Embryonic facial prominence (tissue), 1 donor: Measurements from ENCODE around the gene OLFML2A.
"Not testable (repeated sequence)": the region's sequence is repeated elsewhere in the genome, so short reads cannot be mapped to it uniquely, and the experiment has no call there.

Source experiments
- DNase-seq: peaks from one replicate; pipeline ENCODE4 v3.0.0-alpha.2; 2016; ENCODE audit errors: extremely low spot score

Gene OLFML2A

DNA sequence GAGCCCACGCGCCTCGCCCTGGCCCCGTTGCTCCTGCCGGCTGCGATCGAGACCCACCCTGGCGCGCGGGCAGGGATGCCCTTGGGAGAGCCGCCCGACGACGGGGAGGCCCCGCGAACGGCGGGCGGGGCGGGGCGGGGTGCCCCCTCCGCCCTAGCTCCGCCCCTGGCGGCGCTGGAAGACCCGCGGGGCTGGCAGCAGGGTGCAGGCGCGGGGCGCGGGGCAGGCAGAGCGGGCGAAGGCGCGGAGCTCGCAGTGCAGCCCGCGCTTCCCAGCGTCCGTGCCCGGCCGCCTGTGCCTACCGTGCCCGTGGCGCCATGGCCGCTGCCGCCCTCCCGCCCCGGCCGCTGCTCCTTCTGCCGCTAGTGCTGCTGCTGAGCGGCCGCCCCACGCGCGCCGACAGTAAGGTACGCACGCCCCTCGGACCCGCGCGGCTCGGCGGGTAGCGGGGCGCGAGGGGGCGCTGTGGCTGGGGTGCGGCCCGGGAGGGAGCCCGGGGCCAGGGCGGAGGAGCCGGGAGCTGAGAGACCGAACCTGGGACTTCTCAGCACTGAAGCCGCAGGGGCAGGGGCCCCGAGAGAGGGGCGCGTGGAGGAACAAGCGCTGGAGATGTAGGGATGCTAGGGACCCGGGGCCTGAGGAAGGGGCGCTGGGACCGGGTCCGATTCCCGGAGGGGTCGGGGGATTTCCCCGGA, at the start of gene OLFML2A:
Gene OLFML2A, plus strand, starts transcription at position 180 of the 695 bp plus-strand sequence. Its CDS starts 138 bp downstream, at position 318.
- no peak for DNase-seq

DNA sequence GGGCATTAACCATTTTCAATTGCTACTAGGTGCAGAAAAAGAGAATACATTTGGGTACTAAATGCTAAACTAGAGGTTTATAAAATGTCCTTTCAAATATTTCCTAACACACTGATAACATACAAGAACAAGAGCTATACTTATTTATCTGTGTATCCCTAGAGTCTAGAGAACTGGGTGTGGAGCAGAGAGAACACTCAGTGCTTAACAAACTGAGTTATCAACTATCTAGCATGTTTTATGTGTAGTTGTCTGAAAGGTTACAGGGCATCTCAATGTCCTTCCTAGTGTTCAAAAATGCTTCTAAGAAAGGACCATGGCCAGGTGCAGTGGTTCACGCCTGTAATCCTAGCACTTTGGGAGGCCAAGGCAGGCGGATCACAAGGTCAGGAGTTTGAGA, 46.2 kb upstream of the OLFML2A start:
- no peak for DNase-seq

DNA sequence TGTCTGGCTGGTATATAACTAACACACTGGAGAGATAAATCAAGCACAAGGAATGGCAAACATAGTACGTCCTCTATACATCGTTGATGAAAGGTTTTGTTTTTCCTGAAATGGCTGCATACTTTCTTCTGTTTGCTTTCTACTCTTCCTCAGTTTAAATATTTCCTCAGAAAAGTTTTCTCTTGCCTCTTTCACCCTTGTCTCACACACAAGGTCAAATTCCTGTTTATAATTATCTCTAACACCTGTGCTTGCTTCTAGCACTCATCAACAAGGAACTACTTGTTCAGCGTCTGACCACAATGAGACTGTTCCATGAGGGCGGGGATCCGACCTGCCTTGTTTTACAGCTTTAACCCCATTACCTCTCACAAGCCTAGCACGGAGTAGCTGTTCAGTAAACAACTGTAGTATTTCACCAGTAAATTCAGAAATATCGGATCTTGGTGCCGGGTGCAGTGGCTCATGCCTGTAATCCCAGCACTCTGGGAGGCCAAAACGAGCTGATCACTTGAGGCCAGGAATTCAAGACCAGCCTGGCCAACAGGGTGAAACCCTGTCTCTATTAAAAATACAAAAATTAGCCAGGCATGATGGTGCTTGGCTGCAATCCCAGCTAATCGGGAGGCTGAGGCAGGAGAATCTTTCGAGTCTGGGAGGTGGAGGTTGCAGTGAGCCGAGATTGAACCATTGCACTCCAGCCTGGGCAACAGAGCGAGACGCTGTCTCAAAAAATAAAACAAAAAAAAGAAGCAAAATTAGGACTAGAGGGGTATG, 42.8 kb upstream of the OLFML2A start:
- no peak for DNase-seq

DNA sequence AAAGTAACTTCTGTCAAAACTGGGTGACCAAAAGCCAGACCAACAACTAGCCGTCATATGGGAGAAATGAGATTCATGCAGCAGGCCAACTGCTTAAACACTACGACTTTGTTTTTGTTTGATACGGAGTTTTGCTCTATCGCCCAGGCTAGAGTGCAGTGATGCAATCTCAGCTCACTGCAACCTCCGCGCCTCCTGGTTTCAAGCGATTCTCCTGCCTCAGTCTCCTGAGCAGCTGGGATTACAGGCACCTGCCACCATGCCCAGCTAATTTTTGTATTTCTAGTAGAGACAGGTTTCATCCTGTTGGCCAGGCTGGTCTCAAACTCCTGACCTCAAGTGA, 42.2 kb upstream of the OLFML2A start:
- DNase-seq, result not testable (repeated sequence)

DNA sequence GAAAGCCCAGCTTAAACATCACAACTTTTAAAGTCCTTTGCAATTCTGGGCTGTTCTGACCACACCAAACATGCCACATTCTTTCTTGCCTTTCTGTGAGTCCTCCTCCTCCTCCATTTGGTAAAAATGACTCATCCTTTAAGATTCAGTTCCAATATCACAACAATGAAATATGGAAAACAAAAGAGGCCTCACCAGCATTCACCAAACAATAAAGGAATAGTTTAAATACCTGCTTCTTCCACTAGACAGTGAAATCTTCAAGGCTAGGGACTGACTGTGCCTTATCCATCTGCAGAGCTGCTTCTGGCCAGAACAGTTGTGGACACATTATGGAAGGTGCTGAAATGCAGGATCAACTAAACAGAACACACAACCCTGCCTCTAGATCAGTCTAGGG, 41.8 kb upstream of the OLFML2A start:
- no peak for DNase-seq

DNA sequence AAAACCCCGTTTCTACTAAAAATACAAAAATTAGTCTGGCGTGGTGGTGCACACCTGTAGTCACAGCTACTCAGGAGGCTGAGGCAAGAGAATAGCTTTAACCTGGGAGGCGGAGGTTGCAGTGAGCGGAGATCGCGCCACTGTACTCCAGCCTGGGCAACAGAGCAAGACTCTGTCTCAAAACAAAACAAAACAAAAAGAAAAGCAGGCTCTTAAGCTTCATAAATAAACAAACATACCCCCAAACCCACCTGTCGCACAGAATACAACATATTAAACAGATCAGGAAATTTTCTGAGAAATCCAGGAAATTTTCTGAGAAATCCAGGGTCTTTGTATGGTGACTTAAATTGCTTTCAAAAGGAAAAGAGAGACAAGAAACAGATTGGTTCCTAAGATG, 38.9 kb upstream of the OLFML2A start:
- DNase-seq, result not testable (repeated sequence)

DNA sequence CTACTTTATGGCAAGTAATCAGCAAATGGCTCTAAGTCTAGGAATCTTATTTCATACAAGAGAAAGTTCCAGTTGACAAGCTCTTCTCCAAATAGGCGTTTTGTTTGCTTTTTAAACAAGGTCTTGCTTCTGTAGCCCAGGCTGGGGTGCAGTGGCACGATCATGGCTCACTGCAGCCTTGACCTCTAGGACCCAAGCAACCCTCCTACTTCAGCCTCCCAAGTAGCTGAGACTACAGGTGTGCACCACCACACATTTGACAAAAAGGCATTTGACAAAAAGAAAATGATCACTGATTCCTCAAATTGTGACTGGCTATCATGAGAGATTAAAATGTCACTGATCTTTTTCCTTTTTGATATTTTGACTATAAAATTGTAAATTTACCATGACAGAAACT, 37.6 kb upstream of the OLFML2A start:
- DNase-seq, result no peak

DNA sequence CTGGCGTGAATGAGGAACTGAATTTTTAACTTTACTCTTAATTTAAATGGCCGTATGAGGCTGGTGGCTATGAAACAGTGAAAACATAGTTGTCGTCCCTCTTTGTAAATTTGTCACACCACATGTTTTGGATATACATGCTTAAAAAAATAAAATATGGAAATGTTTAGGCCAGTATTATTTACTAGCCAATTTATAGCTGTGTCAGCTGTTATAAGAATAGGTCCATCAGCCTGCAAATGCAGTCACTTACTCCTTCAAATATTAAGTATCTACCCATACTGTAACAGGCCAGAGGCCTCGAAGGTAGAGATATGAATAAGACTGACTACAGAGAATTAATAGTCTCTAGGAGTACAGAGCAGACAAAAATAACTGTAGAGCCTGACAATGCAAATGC, 35.8 kb upstream of the OLFML2A start:
- no peak for DNase-seq

DNA sequence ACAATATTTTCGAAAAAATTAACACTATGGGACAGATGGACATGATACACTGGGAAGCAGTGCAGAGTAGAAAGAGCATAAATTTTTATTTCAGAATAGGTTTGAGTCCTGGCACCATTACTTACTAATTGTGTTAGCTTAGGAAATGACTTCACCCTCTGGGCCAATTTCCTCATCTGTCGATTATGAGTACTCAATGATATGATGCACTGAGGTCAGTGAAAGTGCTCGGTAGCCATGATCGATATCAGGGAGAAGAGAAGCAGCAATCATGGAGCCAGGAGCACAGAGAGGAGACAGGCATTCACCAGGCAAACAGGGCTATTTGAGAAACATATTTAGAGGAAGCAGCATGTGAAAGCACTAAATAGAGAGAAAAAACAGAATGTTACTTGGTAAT, 35.3 kb upstream of the OLFML2A start:
- DNase-seq, result no peak

DNA sequence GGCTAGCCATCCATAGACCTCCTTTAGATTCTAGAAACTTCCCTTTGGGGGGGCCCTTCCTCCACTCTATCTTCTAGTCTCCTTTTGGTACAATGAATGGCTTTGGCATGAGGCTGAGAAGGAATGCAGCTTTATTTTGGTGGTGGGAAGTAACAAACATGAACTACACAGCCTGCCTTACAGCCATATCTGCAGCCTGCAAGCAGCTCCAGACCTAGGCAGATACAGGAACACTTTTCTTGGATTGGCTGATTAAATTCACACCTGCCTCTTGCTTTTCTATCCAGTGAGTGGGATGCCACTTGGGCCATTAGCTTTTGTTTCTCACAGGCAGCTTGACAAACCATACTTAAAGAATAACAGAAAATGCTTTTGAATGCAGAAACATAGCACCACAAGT, 34.0 kb upstream of the OLFML2A start:
- no peak for DNase-seq

DNA sequence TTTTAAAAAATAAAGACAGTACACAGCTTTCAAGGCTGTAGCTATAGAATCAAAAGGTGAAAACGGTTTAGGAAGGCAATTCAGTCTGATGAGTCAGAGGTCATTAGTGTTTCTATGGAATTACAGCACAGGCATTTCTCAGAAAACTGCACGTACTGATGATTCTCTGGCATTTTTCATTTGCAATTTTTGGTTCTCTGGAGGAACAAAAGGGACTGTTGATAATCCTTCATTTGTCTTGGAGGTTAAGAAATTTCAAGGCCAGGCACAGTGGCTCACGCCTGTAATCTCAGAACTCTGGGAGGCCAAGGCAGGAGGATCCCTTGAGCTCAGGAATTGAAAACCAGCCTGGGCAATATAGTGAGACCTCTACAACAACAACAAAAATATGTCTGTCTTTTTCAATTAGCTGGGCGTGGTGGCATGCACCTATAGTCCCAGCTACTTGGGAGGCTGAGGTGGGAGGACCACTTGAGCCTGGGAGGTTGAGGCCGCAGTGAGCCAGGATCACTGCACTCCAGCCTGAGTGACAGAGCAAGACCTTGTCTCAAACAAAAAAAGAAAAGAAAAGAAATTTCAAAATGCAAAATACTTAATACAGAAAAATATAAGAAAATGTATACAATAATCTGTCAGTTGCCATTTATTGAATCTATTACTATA, 33.1 kb upstream of the OLFML2A start:
- no peak for DNase-seq

DNA sequence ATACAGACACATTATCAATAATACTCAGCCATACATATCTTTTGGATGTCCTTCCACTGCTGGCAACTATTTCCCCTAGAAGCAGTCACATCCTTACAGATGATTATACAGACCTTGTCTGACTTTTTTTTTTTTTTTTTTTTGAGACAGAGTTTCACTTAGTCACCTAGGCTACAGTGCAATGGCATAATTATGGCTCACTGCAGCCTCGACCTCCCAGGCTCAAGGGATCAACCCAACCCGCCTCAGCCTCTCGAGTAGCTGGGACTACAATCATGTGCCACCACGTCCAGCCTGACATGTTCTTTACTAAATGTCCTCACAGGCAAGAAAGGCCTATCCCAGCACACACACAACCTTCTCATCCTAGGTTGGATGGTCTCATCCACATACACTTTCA, 29.9 kb upstream of the OLFML2A start:
- DNase-seq, result no peak

DNA sequence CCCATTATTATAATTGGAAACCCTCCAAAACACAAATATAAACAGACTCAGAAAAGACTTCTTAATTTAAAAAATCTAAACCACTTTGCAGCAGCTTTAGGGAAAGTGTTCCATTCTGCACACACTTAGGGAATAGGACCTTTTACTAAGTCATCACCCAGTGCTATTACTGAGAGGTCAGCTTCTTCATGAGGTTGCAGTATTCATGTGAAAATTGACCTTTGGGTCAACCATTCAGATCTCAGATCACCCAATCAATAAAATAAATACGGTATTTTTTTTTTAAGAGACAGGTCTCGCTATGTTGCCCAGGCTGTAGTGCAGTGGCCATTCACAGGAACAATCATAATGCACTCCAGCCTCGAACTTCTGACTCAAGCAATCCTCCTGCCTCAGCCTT, 27.6 kb upstream of the OLFML2A start:
- no peak for DNase-seq

DNA sequence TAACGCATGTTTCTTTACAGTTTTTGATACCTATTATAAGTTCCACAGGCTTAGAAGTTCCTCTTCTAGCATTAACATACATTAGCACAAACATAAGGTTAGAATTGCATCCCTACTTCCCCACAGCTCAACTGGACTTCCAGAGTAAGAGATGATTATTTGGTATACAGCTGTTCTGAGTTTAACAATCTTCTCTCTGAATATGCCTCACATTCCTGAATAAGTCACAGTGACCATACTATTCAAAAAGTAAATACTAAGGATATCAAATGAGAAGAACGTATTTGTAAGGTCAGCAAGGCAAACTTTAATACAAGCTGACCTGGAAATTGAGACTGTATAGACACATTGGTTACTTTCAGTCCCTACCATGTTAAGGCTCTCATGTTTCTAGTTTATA, 27.2 kb upstream of the OLFML2A start:
- no peak for DNase-seq

DNA sequence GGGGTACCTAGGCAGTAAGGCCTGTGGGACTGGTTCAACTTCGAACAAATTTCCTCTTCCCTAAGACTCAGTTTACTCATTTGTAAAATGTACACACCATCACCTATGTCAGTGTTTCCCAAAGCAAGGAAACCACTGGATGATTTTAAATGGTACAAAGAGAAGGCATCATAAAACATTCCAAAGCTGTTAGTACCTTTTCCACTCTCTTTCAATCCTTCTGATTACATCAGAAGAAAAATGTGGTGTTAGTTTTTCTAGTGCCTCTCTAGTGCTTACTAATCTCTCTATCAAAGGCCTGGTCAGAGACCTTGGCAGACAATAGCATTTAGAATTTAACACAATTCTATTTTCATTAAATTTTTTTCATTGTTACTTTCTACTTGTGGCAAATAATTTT, 24.0 kb upstream of the OLFML2A start:
- no peak for DNase-seq

DNA sequence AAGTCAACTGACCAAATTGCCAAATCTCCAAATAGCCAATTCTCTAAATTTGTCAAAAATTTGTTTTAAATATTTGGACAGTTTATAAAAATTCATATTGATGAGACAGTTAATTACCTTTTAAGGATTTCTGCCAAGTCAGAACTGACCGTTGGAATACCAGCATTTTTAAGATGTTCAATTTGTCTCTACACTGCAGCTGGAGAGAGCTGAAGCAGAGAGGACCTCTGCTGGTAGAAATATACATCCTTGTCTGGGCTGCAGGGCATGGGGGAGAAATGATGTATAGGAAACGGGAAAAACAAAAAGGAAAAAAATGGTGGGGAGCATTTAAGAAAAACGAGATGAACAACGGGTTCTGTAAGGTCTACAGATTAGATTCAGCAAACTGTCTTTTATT, 22.6 kb upstream of the OLFML2A start:
- DNase-seq, result no peak

DNA sequence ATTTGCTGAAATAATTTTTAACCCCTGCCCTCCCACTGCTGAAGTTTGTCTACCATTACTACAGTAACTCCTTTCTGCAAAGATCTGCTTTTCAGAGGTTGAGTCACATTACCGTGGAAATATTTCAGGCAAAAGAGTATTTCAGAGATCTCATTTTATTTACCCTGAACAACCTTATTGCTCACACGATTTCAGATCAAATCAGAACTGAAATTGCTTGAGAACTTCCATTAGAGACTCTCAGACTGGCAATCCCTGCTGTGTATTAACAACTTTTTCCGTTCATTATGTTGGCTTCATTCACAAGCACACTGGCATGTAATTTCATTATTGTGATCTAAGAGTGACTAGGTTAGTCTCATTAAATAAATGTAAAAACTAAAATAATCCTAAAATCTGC, 21.9 kb upstream of the OLFML2A start:
- no peak for DNase-seq

DNA sequence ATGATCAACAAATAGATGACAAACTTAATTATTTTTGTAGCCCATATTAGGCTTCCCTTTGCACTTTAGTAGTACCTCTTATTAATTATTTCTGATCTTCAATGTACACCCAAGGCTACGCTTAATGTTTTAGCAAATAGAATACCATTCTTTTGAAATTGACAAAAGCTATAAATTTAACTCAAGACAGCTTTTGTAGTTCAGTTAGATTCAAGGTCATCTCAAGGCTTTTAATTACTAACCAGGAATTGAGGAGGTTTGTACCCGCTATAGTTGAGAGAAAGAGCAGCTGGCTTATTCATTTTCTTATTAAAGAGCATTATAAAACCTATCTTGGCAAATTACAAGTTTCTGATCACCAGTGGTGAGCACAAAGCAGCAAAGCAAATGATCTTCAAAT, 20.9 kb upstream of the OLFML2A start:
- DNase-seq, result no peak

DNA sequence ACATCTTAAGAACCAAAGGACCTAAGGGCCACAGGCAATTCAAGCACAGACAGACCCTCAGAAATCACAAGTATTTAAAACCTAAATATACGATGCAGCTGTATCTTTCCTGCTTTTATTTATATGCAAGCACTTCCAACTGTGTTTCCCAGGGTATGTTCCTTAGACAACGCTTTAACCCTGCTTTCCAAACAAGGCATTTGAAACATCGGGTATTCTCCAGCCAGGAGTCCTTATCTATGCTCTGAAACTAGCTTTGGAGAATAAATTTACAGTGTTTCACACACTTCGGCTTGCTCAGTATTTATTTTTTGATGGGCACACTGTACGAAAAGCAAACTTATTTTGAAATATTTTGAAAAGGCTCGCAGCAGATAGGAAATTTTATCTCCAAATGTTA, 19.3 kb upstream of the OLFML2A start:
- no peak for DNase-seq

DNA sequence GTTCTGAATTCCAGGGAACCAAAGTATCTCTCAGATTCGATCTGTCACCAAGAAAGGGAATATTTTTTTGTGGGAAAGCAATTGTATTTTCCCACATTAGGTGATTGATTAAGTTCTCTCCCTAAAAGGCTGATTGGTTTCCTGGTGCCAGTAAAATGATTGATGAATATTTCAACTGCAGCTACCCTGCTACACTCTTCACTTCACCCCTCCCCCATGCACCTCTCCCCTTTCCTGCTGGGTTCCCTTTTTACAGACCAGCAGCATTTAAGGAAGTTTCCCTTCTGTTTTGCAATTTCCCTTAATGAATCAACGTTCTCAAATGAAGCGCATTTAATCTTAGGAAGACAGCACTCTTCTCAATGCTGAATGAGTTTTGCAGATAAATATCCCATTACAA, 18.9 kb upstream of the OLFML2A start:
- DNase-seq, result no peak

DNA sequence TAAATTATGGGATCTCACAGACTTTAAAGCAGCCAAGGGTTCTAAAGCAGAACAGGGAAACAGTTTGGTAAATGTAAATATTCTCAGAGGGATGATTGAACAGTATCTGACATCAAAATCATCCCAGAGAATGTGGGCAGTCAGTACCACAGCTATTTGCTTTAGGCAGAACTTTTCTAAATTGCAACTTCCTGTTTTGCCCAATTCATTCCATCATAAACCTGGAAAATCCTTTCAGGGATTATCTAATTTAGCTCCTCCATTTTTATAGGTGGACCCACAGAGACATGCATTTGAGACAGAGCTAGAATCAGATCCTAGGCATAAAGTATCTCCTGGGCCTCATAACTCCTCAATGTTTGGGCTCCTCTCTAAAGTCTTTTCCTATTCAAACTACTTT, 18.2 kb upstream of the OLFML2A start:
- DNase-seq, result no peak

DNA sequence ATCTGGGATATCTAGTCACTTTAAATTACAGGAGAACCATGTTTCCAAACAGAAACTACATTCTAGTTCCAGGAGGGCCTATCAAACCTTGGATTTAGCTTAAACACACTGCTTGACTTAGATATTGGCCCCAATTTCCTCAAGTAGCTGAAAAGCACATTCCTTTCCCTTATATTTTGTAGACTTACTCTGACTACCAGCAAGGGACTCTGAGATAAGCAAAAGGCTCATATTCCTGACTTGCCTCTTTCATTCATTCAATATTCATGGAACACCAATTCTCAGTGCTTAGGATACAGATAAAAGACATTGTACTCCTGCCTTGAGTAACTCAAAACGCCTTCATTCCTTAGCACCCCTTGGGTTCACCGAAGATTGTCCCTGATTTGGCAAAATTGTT, 17.6 kb upstream of the OLFML2A start:
- DNase-seq, result no peak

DNA sequence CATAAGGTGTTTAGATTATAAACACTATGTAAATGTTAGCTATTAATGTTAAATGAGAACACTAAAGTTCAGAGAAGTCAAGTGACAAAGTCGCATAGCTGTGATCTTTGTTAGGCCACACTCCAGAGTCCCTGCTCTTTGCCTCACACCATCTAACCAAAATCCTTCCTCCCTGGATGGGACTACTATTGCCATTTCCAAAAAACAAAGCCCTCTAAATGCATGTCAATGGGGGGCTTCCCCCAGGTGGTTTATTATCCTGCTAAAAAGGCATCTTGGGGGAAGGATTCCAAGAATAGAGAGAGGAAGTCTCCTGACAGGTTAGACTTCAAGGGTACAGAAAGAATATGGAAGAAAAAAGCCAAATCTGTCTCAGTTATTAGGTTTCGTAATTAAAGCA, 16.2 kb upstream of the OLFML2A start:
- no peak for DNase-seq
